ENCODE measurements around the gene C6orf15.

DNA sequence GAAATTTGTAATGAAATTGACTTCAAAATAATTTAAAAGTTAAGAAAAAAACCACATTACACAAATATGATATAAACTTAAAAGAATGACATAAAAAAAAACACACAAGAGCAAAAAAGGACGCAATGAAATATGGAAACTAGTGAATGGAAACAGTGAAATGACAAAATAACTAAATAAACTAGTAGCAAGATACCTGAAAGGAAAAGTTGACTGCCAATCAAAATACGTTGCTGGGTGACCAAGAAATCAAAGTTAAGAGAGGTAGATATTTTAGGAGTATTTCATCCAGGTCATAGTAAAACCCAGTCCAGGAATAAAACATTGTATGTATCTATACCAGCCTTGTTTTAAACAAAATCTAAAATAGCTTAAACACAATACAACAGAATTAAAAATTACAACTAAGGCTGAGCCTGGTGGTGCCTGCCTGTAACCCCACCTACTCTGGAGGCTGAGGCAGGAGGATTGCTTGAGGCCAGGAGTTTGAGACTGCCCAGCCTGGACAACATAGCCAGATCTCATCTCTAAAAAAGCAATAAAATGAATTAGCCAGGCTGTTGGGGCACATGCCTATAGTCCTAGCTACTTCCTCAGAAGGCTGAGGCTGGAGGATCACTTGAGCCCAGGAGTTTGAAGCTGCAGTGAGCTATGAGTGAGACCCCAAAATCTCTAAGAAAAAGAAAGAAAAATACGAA, 22.0 kb downstream of the C6orf15 start:
- TF ChIP-seq, protein P1, sequence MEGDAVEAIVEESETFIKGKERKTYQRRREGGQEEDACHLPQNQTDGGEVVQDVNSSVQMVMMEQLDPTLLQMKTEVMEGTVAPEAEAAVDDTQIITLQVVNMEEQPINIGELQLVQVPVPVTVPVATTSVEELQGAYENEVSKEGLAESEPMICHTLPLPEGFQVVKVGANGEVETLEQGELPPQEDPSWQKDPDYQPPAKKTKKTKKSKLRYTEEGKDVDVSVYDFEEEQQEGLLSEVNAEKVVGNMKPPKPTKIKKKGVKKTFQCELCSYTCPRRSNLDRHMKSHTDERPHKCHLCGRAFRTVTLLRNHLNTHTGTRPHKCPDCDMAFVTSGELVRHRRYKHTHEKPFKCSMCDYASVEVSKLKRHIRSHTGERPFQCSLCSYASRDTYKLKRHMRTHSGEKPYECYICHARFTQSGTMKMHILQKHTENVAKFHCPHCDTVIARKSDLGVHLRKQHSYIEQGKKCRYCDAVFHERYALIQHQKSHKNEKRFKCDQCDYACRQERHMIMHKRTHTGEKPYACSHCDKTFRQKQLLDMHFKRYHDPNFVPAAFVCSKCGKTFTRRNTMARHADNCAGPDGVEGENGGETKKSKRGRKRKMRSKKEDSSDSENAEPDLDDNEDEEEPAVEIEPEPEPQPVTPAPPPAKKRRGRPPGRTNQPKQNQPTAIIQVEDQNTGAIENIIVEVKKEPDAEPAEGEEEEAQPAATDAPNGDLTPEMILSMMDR (IDR thresholded peaks at IDR 0.05; ENCODE audit: insufficient read depth, low read length), result no peak
- no peak for TF ChIP-seq SPI1 (IDR thresholded peaks at IDR 0.05; ENCODE audit: borderline replicate concordance, low read depth)

Measured in HL-60 (cell line).